Spleen (tissue), 7 donors: ENCODE measurements around the gene PGM5.
"Not testable (repeated sequence)": the region's sequence is repeated elsewhere in the genome, so short reads cannot be mapped to it uniquely, and the experiment has no call there.

Experiments used
- POLR2A ChIP-seq, 3 donors: fragments of 450-650 bp; IDR thresholded peaks; one replicate each; pipeline ENCODE4 v1.5.1; 2017; ENCODE audit warnings: antibody characterized with exemption in 3 of 3, mild to moderate bottlenecking in 1 of 3
- TF ChIP-seq, protein P1 (sequence below), 11 experiments: fragments of 200-600 bp in 7 of 11; fragments of 450-650 bp in 4 of 11; sonication (generic) in 4 of 11; IDR thresholded peaks in 8 of 11; conservative IDR thresholded peaks in 3 of 11; 1 replicate in 7 of 11; 2 replicates in 4 of 11; pipeline versions ENCODE4 v1.4.0 to v1.8.0; 2016 to 2021; ENCODE audit warnings: antibody characterized with exemption in 11 of 11, inconsistent platforms in 4 of 11, mild to moderate bottlenecking in 1 of 11
- donor health status: DM: no; HTN: no; CAD: no; lungs with moderate emphysema.
- donor health status: DM: no; HTN: no; CAD: no.
- donor health status: DM: no; HTN: no; CAD: no.

DNA sequence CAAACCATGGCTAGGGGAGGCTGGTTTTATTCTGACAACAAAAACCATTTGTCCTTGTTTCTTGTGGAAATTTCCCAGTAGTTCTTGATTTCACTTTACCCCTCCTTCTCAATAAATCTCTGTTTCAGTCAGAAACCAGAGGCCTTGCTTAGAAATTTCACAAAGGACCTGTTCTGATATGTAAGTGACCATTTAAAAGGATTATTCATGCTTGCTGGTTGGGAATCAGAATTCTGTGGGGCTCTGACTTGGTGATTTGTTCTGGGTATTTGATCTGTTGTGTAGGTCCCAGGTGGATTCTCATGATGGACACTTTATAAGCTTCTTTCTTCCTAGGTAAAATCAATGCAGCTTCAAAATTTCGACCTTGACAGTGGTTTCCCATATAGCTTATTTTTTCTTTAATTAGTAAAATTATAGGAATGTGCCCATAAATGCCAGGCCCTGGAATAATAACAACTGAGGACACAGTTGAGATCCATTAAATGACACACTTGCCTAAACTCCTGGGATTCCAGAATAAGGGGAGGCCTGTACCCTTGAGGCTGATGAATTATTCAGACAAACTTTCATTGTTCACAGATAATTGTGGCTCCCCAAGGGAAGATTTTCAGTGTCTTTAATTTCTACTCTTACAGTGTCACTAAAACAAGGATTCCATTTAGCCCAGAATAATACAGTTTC, 40.1 kb downstream of the PGM5 start:
- TF ChIP-seq, protein P1, sequence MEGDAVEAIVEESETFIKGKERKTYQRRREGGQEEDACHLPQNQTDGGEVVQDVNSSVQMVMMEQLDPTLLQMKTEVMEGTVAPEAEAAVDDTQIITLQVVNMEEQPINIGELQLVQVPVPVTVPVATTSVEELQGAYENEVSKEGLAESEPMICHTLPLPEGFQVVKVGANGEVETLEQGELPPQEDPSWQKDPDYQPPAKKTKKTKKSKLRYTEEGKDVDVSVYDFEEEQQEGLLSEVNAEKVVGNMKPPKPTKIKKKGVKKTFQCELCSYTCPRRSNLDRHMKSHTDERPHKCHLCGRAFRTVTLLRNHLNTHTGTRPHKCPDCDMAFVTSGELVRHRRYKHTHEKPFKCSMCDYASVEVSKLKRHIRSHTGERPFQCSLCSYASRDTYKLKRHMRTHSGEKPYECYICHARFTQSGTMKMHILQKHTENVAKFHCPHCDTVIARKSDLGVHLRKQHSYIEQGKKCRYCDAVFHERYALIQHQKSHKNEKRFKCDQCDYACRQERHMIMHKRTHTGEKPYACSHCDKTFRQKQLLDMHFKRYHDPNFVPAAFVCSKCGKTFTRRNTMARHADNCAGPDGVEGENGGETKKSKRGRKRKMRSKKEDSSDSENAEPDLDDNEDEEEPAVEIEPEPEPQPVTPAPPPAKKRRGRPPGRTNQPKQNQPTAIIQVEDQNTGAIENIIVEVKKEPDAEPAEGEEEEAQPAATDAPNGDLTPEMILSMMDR (IDR thresholded peaks at IDR 0.05 in 8 of 11, conservative IDR thresholded peaks at IDR 0.05 in 3 of 11), result not testable (repeated sequence)
- not testable (repeated sequence) for TF ChIP-seq POLR2A (IDR thresholded peaks at IDR 0.05)
